ENCODE data around the gene TARDBP.
"Not testable (repeated sequence)": the region's sequence is repeated elsewhere in the genome, so short reads cannot be mapped to it uniquely, and the experiment has no call there.

The TARDBP gene

GRCh38 chr1:11042995-11043874 lies 30.8 kb downstream of the TARDBP start:
- no peak for DNase-seq (ENCODE audit: low spot score)

DNA sequence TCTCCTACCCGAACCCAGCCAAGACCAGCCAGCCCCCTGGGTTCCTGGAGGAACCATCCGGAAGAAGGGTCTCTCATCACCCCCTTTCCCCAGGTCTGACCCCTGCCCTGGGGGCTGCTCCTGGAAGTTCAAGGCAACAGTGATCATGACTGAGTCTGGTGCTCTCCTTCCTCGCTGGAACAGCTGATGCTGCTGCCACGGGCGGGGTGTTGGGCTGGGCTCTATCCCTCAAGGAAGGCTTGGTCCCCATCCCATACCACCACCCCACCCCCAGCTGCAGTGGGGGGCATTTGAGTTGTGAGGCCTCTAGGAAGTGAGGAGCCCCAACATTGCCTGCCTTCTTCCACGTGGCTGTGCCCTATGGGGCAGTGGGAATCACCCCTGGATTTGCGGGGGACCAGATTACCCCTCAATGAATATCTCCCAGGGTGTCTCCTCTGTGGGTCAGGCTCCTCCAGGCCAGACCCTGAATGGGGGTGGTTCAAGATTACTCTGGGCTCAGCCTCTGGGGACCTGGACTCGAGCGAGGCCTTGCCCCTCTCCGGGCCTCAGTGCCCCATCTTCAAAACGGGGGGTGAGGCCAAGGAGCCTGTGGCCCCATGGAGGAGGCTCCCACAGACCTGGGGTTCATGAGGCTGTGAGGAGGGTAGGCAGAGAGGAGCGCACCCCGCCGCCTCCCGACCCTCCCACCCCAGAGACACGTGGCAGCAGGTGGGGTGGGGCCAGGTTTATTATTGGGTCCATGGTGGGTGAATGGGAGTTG lies 31.8 kb downstream of the TARDBP start:
- DNase-seq (ENCODE audit: low spot score) = no peak

DNA sequence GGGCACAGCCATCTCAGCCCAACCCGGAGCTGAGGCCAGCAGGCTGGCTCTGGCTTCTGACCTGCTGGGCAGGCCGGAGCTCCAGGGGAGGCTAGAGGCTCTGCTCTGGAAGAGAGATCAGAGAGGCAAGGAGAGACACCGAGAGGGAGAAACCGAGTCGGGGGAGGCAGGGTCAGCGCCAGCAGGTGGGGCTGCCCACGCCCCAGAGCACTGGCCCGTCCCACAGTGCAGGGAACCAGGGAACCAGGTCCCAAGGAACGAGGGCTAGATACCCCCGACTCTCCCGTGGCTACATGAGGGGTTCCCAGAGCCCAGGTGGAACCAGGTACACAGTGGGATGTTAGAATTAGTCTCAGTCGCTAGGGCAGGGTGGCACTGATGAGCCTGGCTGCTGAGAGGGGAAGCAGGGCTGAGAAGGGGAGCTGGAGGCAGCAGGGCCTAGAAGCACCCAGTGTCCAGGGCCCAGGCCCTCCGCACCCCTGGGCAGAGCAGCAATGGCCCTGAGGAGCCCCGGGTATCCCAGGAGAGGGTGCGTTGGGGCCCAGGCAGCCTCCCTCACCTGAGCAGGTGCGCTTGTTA lies 32.5 kb downstream of the TARDBP start:
- no peak for DNase-seq (ENCODE audit: low spot score)

DNA sequence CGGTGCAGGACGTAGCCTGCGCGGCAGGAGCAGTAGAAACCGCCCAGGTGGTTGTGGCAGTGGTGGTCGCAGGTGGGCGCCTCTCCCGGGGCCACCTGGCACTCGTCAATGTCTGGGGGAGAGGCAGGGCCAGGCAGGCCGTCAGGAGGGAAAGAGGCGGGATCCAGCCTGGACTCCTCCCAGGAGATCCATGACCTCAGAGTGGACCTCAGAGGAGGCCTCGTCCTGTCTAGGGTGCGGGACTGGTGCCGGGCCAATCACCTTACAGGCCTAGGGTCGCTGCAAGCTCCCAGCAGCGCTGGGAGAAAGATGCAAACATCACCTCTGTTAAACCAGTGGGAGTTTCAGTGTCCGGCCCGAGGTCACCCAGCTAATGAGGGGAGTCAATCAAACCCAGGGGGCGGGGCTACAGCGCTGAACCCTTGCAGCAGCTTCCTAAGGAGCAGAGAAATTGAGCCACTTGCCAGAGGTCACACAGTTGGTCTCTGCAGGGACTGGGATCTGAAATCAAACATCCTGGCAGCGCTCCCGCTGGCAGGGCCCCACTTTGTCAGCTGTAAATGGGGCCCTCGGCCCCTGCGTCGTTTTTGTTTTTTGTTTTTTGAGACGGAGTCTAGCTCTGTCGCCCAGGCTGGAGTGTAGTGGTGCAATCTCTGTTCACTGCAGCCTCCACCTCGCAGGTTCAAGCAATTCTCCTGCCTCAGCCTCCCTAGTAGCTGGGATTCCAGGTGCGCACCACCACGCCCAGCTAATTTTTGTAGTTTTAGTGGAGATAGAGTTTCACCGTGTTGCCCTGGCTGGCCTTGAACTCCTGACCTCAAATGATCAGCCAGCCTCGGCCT lies 33.2 kb downstream of the TARDBP start:
- no peak for DNase-seq (ENCODE audit: low spot score)

DNA sequence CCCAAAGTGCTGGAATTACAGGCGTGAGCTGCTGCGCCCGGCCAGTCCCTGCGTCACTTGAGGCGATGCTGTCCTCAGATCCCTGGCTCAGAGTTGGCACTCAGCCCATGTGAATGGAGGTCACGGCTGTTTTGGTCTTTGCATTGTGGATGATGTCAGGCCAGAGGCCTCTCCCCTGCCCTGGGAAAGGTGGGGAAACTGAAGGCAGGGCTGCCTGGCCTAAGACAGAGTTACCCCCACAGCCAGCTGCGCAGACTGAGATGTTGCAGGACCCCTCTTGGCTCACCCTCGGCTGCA lies 33.8 kb downstream of the TARDBP start:
- no peak for DNase-seq (ENCODE audit: low spot score)

- no peak for DNase-seq (ENCODE audit: low spot score)
Measured at GRCh38 chr1:11046625-11047365, 34.3 kb downstream of the TARDBP start, which contains the start of gene MASP2. Gene MASP2, minus strand, starts transcription at chr1:11047239. Its CDS starts 32 bp downstream, at chr1:11047207.

DNA sequence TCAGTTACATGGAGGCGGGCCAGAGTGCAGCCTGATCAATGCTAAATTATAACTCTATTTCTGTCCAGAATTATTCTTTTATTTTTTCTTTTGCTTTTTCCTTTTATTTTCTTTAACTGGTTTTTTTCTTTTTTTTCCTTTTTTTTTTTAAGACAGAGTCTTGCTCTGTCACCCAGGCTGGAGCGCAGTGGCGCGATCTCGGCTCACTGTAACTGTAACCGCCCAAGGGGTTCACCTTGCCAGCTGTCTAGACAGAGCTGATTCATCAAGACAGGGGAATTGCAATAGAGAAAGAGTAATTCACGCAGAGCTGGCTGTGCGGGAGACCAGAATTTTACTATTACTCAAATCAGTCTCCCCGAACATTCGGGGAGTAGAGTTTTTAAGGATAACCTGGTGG lies 38.7 kb downstream of the TARDBP start:
- DNase-seq (ENCODE audit: low spot score) = not testable (repeated sequence)

DNA sequence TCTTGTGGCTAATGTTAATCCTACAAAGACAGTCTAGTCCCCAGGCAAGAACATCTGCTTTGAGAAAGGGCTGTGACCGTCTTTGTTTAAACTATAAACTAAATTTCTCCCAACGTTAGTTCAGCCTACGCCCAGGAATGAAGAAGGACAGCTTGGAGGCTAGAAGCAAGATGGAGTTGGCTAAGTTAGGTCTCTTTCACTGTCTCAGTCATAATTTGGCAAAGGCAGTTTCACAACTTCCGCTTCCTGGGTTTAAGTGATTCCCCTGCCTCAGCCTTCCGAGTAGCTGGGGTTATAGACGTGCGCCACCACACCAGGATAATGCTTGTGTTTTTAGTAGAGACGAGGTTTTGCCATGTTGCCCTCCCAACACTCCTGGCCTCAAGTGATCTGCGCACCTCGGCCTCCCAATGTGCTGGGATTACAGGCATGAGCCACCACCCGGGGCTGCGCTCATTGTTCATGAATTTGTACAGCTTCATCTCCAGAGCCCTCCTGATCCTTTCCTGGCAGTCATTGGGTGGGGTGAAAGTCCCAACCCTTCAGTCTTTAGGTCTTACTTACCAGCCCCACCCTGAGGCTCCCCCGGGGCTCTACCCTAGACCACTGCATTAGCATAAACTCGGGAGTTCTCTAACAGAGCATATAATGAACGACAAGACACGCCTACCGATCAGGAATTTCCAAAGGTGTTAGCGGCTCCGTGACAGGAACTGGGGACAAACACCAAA lies 39.5 kb downstream of the TARDBP start:
- DNase-seq (ENCODE audit: low spot score) = no peak

DNA sequence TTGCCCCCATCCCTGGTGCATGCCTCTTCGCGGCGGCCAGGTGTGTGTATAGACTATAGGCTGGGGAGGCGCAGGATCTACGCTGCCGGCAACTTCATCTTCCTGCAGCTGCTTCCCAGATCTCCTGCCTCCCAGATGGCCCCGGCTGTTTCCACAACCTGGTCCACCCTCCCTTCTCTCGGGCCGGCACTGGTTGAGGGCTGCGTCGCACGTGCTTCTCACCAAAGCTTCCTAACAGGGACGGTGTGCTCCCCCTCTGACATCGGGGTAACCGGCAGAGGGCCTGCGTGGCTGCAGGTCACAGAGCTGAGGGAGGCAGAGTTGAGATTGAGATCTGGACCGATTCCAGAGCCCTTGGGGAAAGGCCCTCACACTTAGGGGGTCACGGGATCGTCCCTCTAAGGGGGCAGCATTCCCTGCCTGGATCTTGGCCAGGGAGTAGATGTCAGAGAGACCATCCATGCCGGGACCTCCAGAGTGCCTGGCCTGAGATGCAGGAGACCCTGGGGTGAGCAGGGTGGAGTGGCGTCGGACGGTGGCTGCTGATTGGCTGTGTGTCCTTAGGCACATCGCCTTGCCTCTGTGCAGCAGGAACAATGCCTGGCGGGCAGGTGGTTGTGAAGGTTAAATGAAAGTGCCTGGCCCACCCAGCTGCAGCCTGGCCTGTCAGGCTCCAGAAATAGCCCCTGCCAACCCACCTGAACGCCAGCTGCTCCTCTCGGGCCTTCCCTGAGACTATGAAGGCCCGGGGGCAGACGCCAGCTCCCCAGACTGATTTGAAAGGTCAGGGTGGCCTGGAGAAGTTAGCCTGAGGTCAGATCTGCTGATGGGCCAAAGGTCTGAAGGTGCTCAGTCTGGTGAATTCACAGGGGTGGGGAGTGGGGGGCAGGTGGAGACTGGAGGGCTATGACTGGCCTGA lies 40.6 kb downstream of the TARDBP start:
- no peak for DNase-seq (ENCODE audit: low spot score)

DNA sequence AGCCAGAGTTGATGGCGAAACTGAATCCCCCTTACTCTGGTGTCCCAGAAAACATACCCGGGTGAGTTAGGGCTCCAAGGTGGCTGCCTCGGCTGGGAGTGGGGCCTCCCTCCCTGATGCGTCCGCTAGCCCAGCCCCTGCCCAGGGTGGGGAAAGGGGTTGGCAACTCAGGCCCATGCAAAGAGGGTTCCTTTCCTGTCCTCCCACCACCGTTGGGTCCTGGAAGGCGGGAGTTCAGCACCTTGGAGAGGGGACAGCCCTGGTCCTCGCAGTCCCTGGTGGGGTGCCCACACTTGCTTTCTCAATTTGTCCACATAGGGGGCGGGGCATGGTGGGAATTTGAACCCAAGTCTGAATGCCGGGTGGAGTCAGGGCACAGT lies 41.3 kb downstream of the TARDBP start:
- no peak for DNase-seq (ENCODE audit: low spot score)

DNA sequence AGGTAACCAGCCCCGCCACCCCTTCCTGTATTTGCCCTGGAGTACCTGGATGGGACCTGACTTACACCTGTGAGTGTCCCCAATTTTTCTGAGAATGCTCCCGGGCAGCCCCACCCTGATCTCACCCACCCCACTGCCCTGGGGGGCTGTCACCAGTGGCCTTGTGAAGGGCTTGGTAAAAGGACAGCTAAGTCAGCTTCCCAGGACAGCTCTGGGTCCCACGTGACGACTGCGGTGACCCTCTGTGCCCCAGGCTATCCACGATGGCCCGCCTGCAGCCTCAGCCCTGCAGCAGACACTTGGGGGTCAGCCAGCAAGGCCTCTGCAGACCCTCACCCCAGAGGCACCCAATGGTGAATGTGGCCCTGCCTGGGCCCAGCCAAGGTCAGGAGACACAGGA lies 41.7 kb downstream of the TARDBP start:
- DNase-seq (ENCODE audit: low spot score) = no peak

GRCh38 chr1:11054666-11055065 lies 42.2 kb downstream of the TARDBP start:
- DNase-seq (ENCODE audit: low spot score) = no peak

DNA sequence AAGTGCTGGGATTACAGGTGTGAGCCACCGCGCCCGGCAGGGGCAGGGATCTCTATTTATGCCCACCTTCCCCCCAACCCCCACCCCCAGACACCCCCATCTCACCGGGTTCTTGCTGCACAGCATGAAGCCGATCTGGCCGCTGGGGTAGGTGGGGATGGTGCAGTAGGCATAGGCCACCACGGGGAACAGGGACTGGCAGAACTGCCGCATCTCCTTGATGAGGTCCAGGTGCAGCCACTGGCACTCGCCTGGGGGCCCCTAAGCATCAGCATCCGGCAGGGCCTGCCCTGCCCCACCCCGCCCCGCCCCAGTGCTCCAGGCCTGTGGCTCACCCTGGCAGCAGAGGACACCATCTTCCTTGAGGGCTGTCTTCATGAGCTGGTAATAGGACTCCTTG lies 43.2 kb downstream of the TARDBP start:
- DNase-seq (ENCODE audit: low spot score) = no peak

- no peak for DNase-seq (ENCODE audit: low spot score)
Measured at GRCh38 chr1:11056504-11056903, 44.0 kb downstream of the TARDBP start.

GRCh38 chr1:11057477-11057876 lies 45.0 kb downstream of the TARDBP start:
- DNase-seq (ENCODE audit: low spot score) = no peak

GRCh38 chr1:11058026-11058425 lies 45.6 kb downstream of the TARDBP start:
- DNase-seq (ENCODE audit: low spot score) = no peak

DNA sequence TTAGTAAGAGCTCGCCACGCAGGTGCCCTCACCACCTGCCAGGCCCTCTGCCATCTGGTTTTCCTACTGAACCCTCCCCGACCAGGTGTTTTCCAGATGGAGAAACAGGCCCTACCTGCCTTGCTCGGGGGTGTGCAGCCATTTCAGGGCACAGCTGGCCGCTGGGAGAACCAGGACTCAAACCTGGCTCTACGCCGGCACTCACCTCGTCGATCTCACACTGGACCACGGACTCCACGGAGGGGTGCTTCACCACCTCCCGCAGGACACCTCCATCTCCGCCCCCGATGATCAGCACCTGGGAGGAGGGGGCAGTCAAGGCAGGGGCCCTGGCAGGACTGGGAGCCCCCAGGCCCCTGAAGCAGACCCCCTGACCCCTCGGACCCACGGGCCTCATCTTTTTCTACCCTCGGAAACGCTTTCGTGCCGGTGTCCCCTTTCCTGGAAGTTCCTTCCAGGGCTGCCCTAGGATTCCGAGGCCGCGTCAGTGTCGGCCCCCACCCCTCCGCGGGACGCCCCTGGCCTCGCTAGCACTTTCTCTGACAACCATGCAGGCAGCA lies 46.2 kb downstream of the TARDBP start:
- DNase-seq (ENCODE audit: low spot score) = no peak

DNA sequence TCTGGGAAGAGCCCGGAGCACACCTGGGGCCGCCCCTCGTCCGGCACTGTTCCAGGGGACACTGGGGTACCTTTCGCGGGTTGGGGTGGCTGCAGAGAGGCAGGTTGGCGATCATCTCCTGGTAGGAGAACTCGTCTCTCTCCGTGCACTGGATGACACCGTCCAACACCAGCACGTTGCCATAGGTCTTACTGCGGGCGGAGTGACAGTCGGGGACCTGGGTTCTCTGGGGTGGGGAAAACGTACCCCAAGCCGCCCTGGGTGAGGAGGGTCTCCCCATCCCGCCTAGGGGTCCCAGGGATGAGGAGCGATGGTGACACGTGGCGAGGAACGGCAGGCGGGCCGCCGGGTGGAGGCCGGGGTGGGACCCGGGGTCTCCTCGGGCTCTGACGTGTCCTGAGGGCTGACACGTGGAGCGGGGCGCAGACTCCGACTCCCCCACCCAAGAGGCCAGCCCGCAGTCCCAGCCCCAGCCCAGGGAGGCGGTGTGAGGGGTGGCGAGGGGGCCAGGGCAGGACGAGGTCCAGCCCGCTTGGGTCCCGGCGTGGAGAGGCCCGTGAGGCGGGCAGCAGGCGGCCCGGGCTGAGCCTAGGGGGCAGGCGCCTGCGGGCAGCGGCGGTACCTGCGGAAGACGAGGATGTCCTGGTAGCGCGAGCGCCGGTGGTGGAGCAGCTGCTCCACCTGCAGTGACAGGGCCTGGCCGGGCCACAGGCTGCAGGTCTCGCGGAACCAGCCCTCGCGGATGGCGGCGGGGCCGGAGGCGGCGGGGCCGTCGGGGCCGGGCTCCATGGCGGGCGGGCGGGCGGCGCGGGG lies 46.9 kb downstream of the TARDBP start:
- DNase-seq (ENCODE audit: low spot score) = no peak
